Keratinocyte (primary cell): ENCODE data around the gene SQOR. TPM values are rescaled to one million over a fixed set of nuclear protein-coding genes. Genes with fewer than 3 reads are reported as not detected.

Experiments used
- DNase-seq: peaks from one replicate; pipeline ENCODE4 v3.0.0-alpha.2; 2011; ENCODE audit warnings: low read depth, missing footprints, low spot score
- FAIRE-seq: peaks from 2 replicates; lab custom pipeline; 2011; peaks lifted over from hg19 to GRCh38; lab: Jason Lieb, UNC
- H2AFZ ChIP-seq: 2 replicates; pipeline ENCODE4 v1.6.0; 2012; ENCODE audit warnings: low read length, control low read depth, inconsistent platforms; ENCODE audit not compliant: control insufficient read depth
- H3K27ac ChIP-seq: 2 replicates; pipeline ENCODE4 v1.5.1; 2011; ENCODE audit warnings: low read length; ENCODE audit not compliant: control insufficient read depth, insufficient read depth
- H3K27me3 ChIP-seq: 3 replicates; pipeline ENCODE4 v1.6.0; 2011; ENCODE audit warnings: low read length; ENCODE audit not compliant: control insufficient read depth, insufficient read depth; ENCODE audit errors: extremely low read depth
- H3K36me3 ChIP-seq, 2 experiments: 2 replicates in 1 of 2; 3 replicates in 1 of 2; pipeline ENCODE4 v1.5.1; 2011; ENCODE audit warnings: low read length in 2 of 2, mild to moderate bottlenecking in 1 of 2; ENCODE audit not compliant: control insufficient read depth in 2 of 2, insufficient read depth in 2 of 2; ENCODE audit errors: extremely low read depth in 1 of 2
- H3K4me1 ChIP-seq: 3 replicates; pipeline ENCODE4 v1.5.1; 2011; ENCODE audit warnings: low read length; ENCODE audit not compliant: control insufficient read depth, insufficient read depth; ENCODE audit errors: extremely low read depth
- H3K4me2 ChIP-seq: 3 replicates; pipeline ENCODE4 v1.6.0; 2011; ENCODE audit warnings: low read depth, low read length; ENCODE audit not compliant: control insufficient read depth, insufficient read depth; ENCODE audit errors: extremely low read depth
- H3K4me3 ChIP-seq, 3 experiments: fragments of 200-600 bp in 1 of 3; sonication (generic) in 1 of 3; 2 replicates in 2 of 3; 3 replicates in 1 of 3; pipeline ENCODE4 v1.5.1; 2011 to 2016; ENCODE audit warnings: low read length in 3 of 3, mild to moderate bottlenecking in 3 of 3, control low read depth in 2 of 3, inconsistent platforms in 1 of 3, low read depth in 1 of 3, mixed read lengths in 1 of 3, mixed run types in 1 of 3, moderate library complexity in 1 of 3; ENCODE audit not compliant: control insufficient read depth in 2 of 3, insufficient read depth in 2 of 3; ENCODE audit errors: extremely low read depth in 1 of 3
- H3K79me2 ChIP-seq: 2 replicates; pipeline ENCODE4 v1.6.0; 2012; ENCODE audit warnings: low read length; ENCODE audit not compliant: control insufficient read depth, insufficient read depth
- H3K9ac ChIP-seq: 3 replicates; pipeline ENCODE4 v1.6.0; 2011; ENCODE audit warnings: low read length; ENCODE audit not compliant: control insufficient read depth, insufficient read depth; ENCODE audit errors: extremely low read depth
- H3K9me1 ChIP-seq: 3 replicates; pipeline ENCODE4 v1.6.0; 2011; ENCODE audit warnings: low read length; ENCODE audit not compliant: control insufficient read depth, insufficient read depth; ENCODE audit errors: extremely low read depth
- H3K9me3 ChIP-seq: 2 replicates; pipeline ENCODE4 v1.5.1; 2012; ENCODE audit warnings: low read depth, low read length; ENCODE audit not compliant: control insufficient read depth
- H4K20me1 ChIP-seq: 3 replicates; pipeline ENCODE4 v1.6.0; 2011; ENCODE audit warnings: low read length; ENCODE audit not compliant: control insufficient read depth, insufficient read depth; ENCODE audit errors: extremely low read depth
- EZH2 ChIP-seq: IDR thresholded peaks from one replicate; pipeline ENCODE4 v1.6.1; 2012; ENCODE audit warnings: inconsistent platforms, mild to moderate bottlenecking, low read length, moderate library complexity
- dilution Hi-C: fragments of 300-500 bp; cut with MboI; formaldehyde crosslinking; loops from one replicate; pipeline ENCODE4 v1.7.0; 2020; ENCODE audit warnings: low sequenced_read_pairs; ENCODE audit not compliant: extremely low pct_ligation_motif_present
- polyA plus RNA-seq, 5 experiments: library from polyadenylated mRNA; depleted of rRNA in 3 of 5; stranded (reverse) in 3 of 5; stranded (forward) in 1 of 5; unstranded in 1 of 5; fragments of >200 nt; gene quantifications; 1 replicate in 1 of 5; 2 replicates in 3 of 5; 3 replicates in 1 of 5; pipeline versions ENCODE4 v1.2.1 to v1.2.3, GENCODE V29; 2011 to 2012; ENCODE audit warnings: missing spikeins in 2 of 5, low read depth in 1 of 5, low replicate concordance in 1 of 5
- TF ChIP-seq, protein P1 (sequence below), 3 experiments: IDR thresholded peaks in 1 of 3; conservative IDR thresholded peaks in 1 of 3; optimal IDR thresholded peaks in 1 of 3; 2 replicates in 2 of 3; 3 replicates in 1 of 3; pipeline versions ENCODE3 to v1.5.1; 2011; ENCODE audit warnings: low read length in 3 of 3, mild to moderate bottlenecking in 3 of 3, moderate library complexity in 2 of 3, control low read depth in 1 of 3, inconsistent platforms in 1 of 3; ENCODE audit not compliant: insufficient read depth in 2 of 3; ENCODE audit errors: extremely low read depth in 1 of 3

The SQOR gene
- polyA plus RNA-seq, 1 donor (not counting 4 experiments of a cell fraction or from before 2014, with no cell fraction given): 140 TPM

DNA sequence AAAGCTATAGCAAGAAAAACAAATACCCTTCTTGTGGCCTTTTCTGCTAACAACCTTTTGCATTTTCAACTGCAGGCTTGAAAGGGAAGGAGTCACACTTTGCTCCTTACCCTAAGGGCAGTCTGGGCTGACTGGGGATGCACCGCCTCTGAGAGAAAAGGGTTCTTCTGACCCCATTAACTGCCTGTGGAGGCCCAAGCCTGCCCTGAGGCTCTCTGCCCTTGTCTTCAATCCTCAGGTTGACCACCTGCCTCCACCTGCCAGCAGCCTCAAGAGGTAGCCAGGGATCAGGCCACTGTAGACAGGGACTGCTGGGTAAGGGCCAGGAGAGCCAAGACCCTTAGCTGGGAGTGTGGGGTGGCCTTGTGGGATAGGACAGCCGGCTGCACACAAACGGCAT is 93.8 kb downstream of the SQOR start:
- H3K9me1 ChIP-seq: no peaks in the 10 kb centered on the region
- no peak overlapping the region for H2AFZ ChIP-seq
- dilution Hi-C loops: no loop called here
- H4K20me1 ChIP-seq: no peaks in the 10 kb centered on the region
- no peak overlapping the region for H3K9ac ChIP-seq
- DNase-seq (no peak), FAIRE-seq (no peak)
- H3K4me1 ChIP-seq: peaks cover 13% of the 10 kb centered on the region
- no peaks in the 10 kb centered on the region for H3K27me3 ChIP-seq
- TF ChIP-seq, protein P1, sequence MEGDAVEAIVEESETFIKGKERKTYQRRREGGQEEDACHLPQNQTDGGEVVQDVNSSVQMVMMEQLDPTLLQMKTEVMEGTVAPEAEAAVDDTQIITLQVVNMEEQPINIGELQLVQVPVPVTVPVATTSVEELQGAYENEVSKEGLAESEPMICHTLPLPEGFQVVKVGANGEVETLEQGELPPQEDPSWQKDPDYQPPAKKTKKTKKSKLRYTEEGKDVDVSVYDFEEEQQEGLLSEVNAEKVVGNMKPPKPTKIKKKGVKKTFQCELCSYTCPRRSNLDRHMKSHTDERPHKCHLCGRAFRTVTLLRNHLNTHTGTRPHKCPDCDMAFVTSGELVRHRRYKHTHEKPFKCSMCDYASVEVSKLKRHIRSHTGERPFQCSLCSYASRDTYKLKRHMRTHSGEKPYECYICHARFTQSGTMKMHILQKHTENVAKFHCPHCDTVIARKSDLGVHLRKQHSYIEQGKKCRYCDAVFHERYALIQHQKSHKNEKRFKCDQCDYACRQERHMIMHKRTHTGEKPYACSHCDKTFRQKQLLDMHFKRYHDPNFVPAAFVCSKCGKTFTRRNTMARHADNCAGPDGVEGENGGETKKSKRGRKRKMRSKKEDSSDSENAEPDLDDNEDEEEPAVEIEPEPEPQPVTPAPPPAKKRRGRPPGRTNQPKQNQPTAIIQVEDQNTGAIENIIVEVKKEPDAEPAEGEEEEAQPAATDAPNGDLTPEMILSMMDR (optimal IDR thresholded peaks at IDR 0.05 in 1 of 3, IDR thresholded peaks at IDR 0.05 in 1 of 3, conservative IDR thresholded peaks at IDR 0.05 in 1 of 3; ENCODE audit: extremely low read depth in 1 of 3, insufficient read depth in 2 of 3, low read length in 3 of 3): no peak
- TF ChIP-seq EZH2: no peak
- H3K4me2 ChIP-seq: peak overlapping the region; percentile 39
- no peaks in the 10 kb centered on the region for H3K9me3 ChIP-seq
- no peak overlapping the region for H3K4me3 ChIP-seq
- no peak overlapping the region for H3K27ac ChIP-seq
- H3K79me2 ChIP-seq: no peaks in the 10 kb centered on the region
- no peaks in the 10 kb centered on the region for H3K36me3 ChIP-seq

DNA sequence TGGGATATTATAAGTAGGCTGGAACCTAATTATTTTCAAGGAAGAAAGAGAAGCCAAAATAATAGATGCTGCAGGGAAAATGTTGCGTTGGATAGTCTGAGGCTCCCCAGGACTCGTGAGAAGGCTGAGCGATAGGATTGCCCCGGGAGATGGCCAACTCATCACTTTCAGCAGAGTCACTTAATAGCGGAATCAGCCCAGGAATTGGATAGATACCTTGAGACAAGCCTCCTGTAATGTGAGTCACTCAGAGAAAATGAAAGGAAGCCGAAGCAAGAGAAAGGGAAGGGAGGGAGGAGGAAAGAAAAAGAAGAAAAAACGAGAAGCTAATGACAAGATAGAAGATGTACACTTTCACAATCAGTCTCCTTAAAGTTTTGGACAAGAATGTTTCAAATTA is 94.3 kb downstream of the SQOR start:
- H3K9ac ChIP-seq: no peak overlapping the region
- H3K9me3 ChIP-seq: no peaks in the 10 kb centered on the region
- dilution Hi-C loops: no loop called here
- no peaks in the 10 kb centered on the region for H3K9me1 ChIP-seq
- no peaks in the 10 kb centered on the region for H4K20me1 ChIP-seq
- no peaks in the 10 kb centered on the region for H3K36me3 ChIP-seq
- no peak for TF ChIP-seq EZH2
- TF ChIP-seq, protein P1 (optimal IDR thresholded peaks at IDR 0.05 in 1 of 3, IDR thresholded peaks at IDR 0.05 in 1 of 3, conservative IDR thresholded peaks at IDR 0.05 in 1 of 3; ENCODE audit: extremely low read depth in 1 of 3, insufficient read depth in 2 of 3, low read length in 3 of 3): no peak
- no peaks in the 10 kb centered on the region for H3K27me3 ChIP-seq
- DNase-seq: peak; percentile 21
- H3K4me3 ChIP-seq: peak overlapping the region in 1 of 3 experiments; percentile 11
- FAIRE-seq: peak; percentile 92
- peak overlapping the region; percentile 39 for H3K4me2 ChIP-seq
- no peaks in the 10 kb centered on the region for H3K79me2 ChIP-seq
- H2AFZ ChIP-seq: peak overlapping the region; percentile 11
- peaks cover 13% of the 10 kb centered on the region for H3K4me1 ChIP-seq
- no peak overlapping the region for H3K27ac ChIP-seq
